GM21367 (cell line): ENCODE measurements around the gene PER2.
"Not testable (repeated sequence)": the region's sequence is repeated elsewhere in the genome, so short reads cannot be mapped to it uniquely, and the experiment has no call there.

Experiments
- ATAC-seq: cut with Tn5 transposase; IDR thresholded peaks from one replicate; pipeline ENCODE4 v1.9.1; 2021; ENCODE audit not compliant: unreplicated experiment

Gene PER2

GRCh38 chr2:238287737-238288649, at the start of gene PER2:
TSS of gene PER2 (minus strand) at chr2:238288610. CDS start at chr2:238277936, 10,674 bp downstream.
- peak; percentile 28 for ATAC-seq

- ATAC-seq: no peak
These were observed 49.4 kb upstream of the PER2 start for GRCh38 chr2:238337846-238338245.

- ATAC-seq: no peak
These were observed 48.5 kb upstream of the PER2 start for GRCh38 chr2:238336793-238337444.

- ATAC-seq: no peak
These were observed 47.7 kb upstream of the PER2 start for GRCh38 chr2:238336151-238336550.

GRCh38 chr2:238335591-238335990, 47.2 kb upstream of the PER2 start:
- not testable (repeated sequence) for ATAC-seq

- no peak for ATAC-seq
These were observed 46.5 kb upstream of the PER2 start for GRCh38 chr2:238334885-238335284.

GRCh38 chr2:238331916-238332315, 43.5 kb upstream of the PER2 start:
- no peak for ATAC-seq

GRCh38 chr2:238330391-238330790, 42.0 kb upstream of the PER2 start:
- ATAC-seq: no peak

- ATAC-seq: no peak
These were observed 39.3 kb upstream of the PER2 start for GRCh38 chr2:238327751-238328150.

- no peak for ATAC-seq
These were observed 38.5 kb upstream of the PER2 start for GRCh38 chr2:238326801-238327365.

- no peak for ATAC-seq
These were observed 37.3 kb upstream of the PER2 start for GRCh38 chr2:238325694-238326093.

- not testable (repeated sequence) for ATAC-seq
These were observed 35.8 kb upstream of the PER2 start for GRCh38 chr2:238324248-238324647.

GRCh38 chr2:238322001-238322411, 33.6 kb upstream of the PER2 start:
- no peak for ATAC-seq

- ATAC-seq: no peak
These were observed 33.1 kb upstream of the PER2 start for GRCh38 chr2:238321467-238321866.

- ATAC-seq: peak; percentile 24
These were observed 32.4 kb upstream of the PER2 start for GRCh38 chr2:238320648-238321281.

- peak; percentile 96 for ATAC-seq
These were observed 31.8 kb upstream of the PER2 start, which contains the start of gene TRAF3IP1 for GRCh38 chr2:238320246-238320647. TSS of gene TRAF3IP1 (plus strand) at chr2:238320518. CDS start at chr2:238320663, 145 bp downstream.

GRCh38 chr2:238315031-238315595, 26.7 kb upstream of the PER2 start:
- ATAC-seq: no peak

GRCh38 chr2:238314576-238314975, 26.2 kb upstream of the PER2 start:
- no peak for ATAC-seq

- no peak for ATAC-seq
These were observed 25.6 kb upstream of the PER2 start for GRCh38 chr2:238313991-238314350.

GRCh38 chr2:238313289-238313990, 25.0 kb upstream of the PER2 start:
- ATAC-seq: no peak
